Measurements from ENCODE around the gene KCNA2.

KCNA2 gene

DNA sequence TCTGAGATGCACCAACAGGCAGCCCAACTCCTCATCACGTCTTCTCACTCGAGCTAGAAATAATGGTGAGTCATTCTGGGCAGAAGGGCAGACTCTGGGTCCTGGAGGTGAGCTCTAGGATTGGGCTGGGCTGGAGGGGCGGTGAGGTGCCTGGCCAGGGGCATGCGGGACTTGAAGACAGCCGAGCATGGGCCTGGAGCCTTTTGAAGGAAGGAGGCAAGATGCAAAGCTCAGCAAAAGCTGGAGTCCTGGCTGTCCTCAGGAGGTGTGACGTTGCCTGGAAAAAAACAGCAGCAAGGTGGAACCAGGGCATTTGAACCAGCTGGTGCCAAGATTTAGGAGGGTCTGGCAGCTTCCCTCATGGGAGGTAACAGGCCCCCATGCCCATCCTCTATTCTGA is 712 bp downstream of the KCNA2 start:
- no peak overlapping the region for H3K4me3 ChIP-seq (ENCODE audit: low read depth, low read length)
- TF ChIP-seq CTCF (IDR thresholded peaks at IDR 0.05; ENCODE audit: low read depth, low read length), result no peak

DNA sequence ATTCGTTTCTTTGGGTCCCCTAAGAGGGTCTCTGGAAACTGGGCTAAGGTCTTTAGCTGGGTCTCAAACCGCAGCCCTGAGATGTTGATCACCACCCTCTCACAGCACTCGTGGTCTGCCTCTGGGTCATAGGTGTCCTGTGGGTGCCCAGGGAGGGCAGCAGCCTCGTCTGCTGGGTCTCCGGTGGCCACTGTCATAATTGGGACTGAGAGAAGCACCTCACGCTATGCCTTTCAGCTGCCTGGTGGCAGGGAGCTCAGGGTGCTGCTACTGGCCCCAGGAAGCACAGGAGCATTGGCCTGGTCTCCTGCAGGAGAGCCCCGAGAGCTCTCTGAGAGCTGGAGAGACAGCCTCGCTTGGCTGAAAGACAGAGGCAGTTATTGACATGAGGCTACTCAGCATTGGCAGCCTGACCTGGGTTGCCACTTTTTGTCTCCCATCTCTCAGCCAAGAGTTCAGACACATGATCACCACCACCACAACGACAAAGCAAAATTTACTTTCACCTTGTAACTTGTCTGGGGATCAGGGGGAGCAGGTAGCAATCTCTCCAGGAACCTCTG is 1.5 kb downstream of the KCNA2 start:
- TF ChIP-seq CTCF (IDR thresholded peaks at IDR 0.05; ENCODE audit: low read depth, low read length), result no peak
- in situ Hi-C loops (cut with HindIII; ENCODE audit: low sequenced_read_pairs), result no loop called here

More for the DNA sequence above, 712 bp downstream of the KCNA2 start:
- in situ Hi-C loops (cut with HindIII; ENCODE audit: low sequenced_read_pairs), result no loop called here
- DNase-seq (ENCODE audit: low read depth, low spot score), result no peak

GRCh38 chr1:110603058-110603457 is 3.1 kb downstream of the KCNA2 start:
- DNase-seq (ENCODE audit: low read depth, low spot score), result no peak
- in situ Hi-C loops (cut with HindIII; ENCODE audit: low sequenced_read_pairs), result no loop called here
- no peak for TF ChIP-seq CTCF (IDR thresholded peaks at IDR 0.05; ENCODE audit: low read depth, low read length)
- H3K4me3 ChIP-seq (ENCODE audit: low read depth, low read length), result no peak overlapping the region

More for the DNA sequence above, 1.5 kb downstream of the KCNA2 start:
- H3K4me3 ChIP-seq (ENCODE audit: low read depth, low read length), result no peak overlapping the region
- no peak for DNase-seq (ENCODE audit: low read depth, low spot score)

DNA sequence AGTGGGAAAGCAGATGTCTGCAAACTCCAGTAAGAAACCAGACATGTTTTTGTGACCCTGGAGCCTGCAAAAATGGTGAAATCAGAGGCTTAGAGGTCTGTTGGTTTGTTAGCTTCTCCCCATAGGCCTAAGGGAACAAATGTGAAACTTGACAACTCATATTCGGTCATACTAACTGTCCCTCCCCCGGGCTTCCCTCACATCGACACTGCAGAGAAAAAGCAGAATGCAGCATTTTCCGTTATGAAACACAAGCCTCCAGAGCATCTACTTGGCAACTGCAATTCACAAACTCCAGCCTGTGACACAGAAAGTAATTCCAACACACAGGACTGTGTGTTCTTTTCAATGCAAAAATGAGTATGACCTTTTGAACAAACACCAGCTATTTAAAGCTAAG is 3.7 kb downstream of the KCNA2 start:
- in situ Hi-C loops (cut with HindIII; ENCODE audit: low sequenced_read_pairs), result no loop called here
- DNase-seq (ENCODE audit: low read depth, low spot score), result no peak
- no peak for TF ChIP-seq CTCF (IDR thresholded peaks at IDR 0.05; ENCODE audit: low read depth, low read length)
- H3K4me3 ChIP-seq (ENCODE audit: low read depth, low read length), result no peak overlapping the region

GRCh38 chr1:110601332-110601731 is 4.8 kb downstream of the KCNA2 start:
- no peak for DNase-seq (ENCODE audit: low read depth, low spot score)
- in situ Hi-C loops (cut with HindIII; ENCODE audit: low sequenced_read_pairs), result no loop called here
- no peak overlapping the region for H3K4me3 ChIP-seq (ENCODE audit: low read depth, low read length)
- no peak for TF ChIP-seq CTCF (IDR thresholded peaks at IDR 0.05; ENCODE audit: low read depth, low read length)

GRCh38 chr1:110600716-110601115 is 5.4 kb downstream of the KCNA2 start:
- no peak for DNase-seq (ENCODE audit: low read depth, low spot score)
- in situ Hi-C loops (cut with HindIII; ENCODE audit: low sequenced_read_pairs), result no loop called here
- no peak overlapping the region for H3K4me3 ChIP-seq (ENCODE audit: low read depth, low read length)
- TF ChIP-seq CTCF (IDR thresholded peaks at IDR 0.05; ENCODE audit: low read depth, low read length), result no peak

DNA sequence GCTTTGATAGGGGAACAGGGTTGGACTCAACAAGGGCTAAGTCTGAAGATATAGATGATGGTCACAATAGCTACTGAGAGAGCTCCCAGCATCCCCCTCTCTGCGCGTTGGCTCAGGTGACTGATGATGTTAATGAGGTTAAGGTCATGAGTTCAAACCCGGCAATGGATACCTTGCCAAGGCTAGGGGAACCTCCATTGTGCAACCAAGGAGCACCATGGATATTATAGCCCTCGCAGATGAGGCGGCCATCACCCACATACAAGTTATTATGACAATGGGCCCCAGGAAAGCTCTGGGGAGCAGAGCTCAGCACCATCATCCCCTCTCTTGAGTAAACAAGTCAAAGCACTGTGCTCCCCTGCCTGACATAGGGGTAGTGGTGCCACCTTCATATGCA is 8.2 kb downstream of the KCNA2 start:
- TF ChIP-seq CTCF (IDR thresholded peaks at IDR 0.05; ENCODE audit: low read depth, low read length), result no peak
- in situ Hi-C loops (cut with HindIII; ENCODE audit: low sequenced_read_pairs), result no loop called here
- no peak for DNase-seq (ENCODE audit: low read depth, low spot score)
- no peak overlapping the region for H3K4me3 ChIP-seq (ENCODE audit: low read depth, low read length)

Data from astrocyte of the spinal cord (primary cell).